HepG2 (cell line): Measurements from ENCODE around the gene FNDC3B. TPM values are rescaled to one million over a fixed set of nuclear protein-coding genes. Genes with fewer than 3 reads are reported as not detected.
A peak's percentile ranks its signal among the peaks of the same experiment; 100 is the strongest.

Experiments
- GABPA ChIP-seq, 2 experiments: IDR thresholded peaks; 2 replicates each; pipeline ENCODE4 v1.6.1; 2011 to 2016; ENCODE audit warnings: low read depth in 2 of 2, low read length in 1 of 2, missing biosample characterization in 1 of 2, missing genetic modification characterization in 1 of 2
- HNRNPH1 ChIP-seq: fragments of 200-400 bp; formaldehyde crosslinking; optimal IDR thresholded peaks from 2 replicates; pipeline ENCODE3; 2017; ENCODE audit warnings: mild to moderate bottlenecking, low read depth, low read length
- IKZF4 ChIP-seq: sonication (generic); formaldehyde crosslinking; IDR thresholded peaks from 2 replicates; pipeline ENCODE4 v1.5.1; 2020; ENCODE audit warnings: borderline replicate concordance, mild to moderate bottlenecking, low read depth, missing genetic modification reagents; ENCODE audit errors: not compliant biosample characterization
- KLF9 ChIP-seq: IDR thresholded peaks from 2 replicates; pipeline ENCODE4 v1.6.1; 2016; ENCODE audit warnings: low read depth
- MAZ ChIP-seq, 2 experiments: sonication (generic) in 1 of 2; formaldehyde crosslinking in 1 of 2; IDR thresholded peaks; 2 replicates each; pipeline versions ENCODE4 v1.5.0 to v1.6.1; 2012 to 2020; ENCODE audit warnings: low read depth in 2 of 2, mild to moderate bottlenecking in 2 of 2, borderline replicate concordance in 1 of 2, improper control_type of control experiment in 1 of 2, low read length in 1 of 2, missing genetic modification reagents in 1 of 2, moderate library complexity in 1 of 2
- MIXL1 ChIP-seq: IDR thresholded peaks from 2 replicates; pipeline ENCODE4 v1.6.1; 2016
- PLRG1 ChIP-seq: fragments of 450-650 bp; conservative IDR thresholded peaks from 2 replicates; pipeline ENCODE4 v1.6.1; 2016
- POLR2G ChIP-seq: fragments of 200-400 bp; formaldehyde crosslinking; IDR thresholded peaks from 2 replicates; pipeline ENCODE4 v1.6.1; 2018; ENCODE audit warnings: mild to moderate bottlenecking, low read depth, low read length, moderate library complexity
- ZBTB42 ChIP-seq: sonication (generic); formaldehyde crosslinking; IDR thresholded peaks from 2 replicates; pipeline ENCODE4 v1.5.0; 2020; ENCODE audit warnings: mild to moderate bottlenecking, missing genetic modification reagents
- ZFP82 ChIP-seq: sonication (generic); formaldehyde crosslinking; IDR thresholded peaks from 2 replicates; pipeline ENCODE4 v1.5.1; 2020; ENCODE audit warnings: mild to moderate bottlenecking, missing genetic modification reagents, borderline replicate concordance
- ZNF121 ChIP-seq: sonication (generic); formaldehyde crosslinking; IDR thresholded peaks from 2 replicates; pipeline ENCODE4 v1.5.0; 2020; ENCODE audit warnings: mild to moderate bottlenecking, missing genetic modification reagents
- ZNF205 ChIP-seq: IDR thresholded peaks from 2 replicates; pipeline ENCODE4 v1.6.1; 2018; ENCODE audit warnings: missing biosample characterization, missing genetic modification reagents
- ZNF235 ChIP-seq: sonication (generic); formaldehyde crosslinking; IDR thresholded peaks from 2 replicates; pipeline ENCODE4 v1.8.1; 2023; ENCODE audit warnings: mild to moderate bottlenecking, missing genetic modification reagents, borderline replicate concordance
- ZNF430 ChIP-seq: sonication (generic); formaldehyde crosslinking; IDR thresholded peaks from 2 replicates; pipeline ENCODE4 v1.9.0; 2021; ENCODE audit warnings: mild to moderate bottlenecking, missing genetic modification reagents
- ZNF44 ChIP-seq: sonication (generic); formaldehyde crosslinking; IDR thresholded peaks from 2 replicates; pipeline ENCODE4 v1.5.1; 2020; ENCODE audit warnings: mild to moderate bottlenecking, missing genetic modification reagents
- ZNF546 ChIP-seq: sonication (generic); formaldehyde crosslinking; conservative IDR thresholded peaks from 2 replicates; pipeline ENCODE4 v1.8.1; 2023; ENCODE audit warnings: mild to moderate bottlenecking, missing genetic modification reagents
- ZNF670 ChIP-seq: sonication (generic); formaldehyde crosslinking; IDR thresholded peaks from 2 replicates; pipeline ENCODE4 v1.8.0; 2022; ENCODE audit warnings: mild to moderate bottlenecking, missing genetic modification reagents, borderline replicate concordance
- polyA plus RNA-seq, 8 experiments: library from polyadenylated mRNA; depleted of rRNA in 3 of 8; stranded (reverse) in 7 of 8; unstranded in 1 of 8; fragments of >200 nt; fragmentation: Illumina TruSeq in 4 of 8; extraction: Trizol in 4 of 8; gene quantifications; 2 replicates each; pipeline versions ENCODE4 v1.2.1 to v1.2.3, GENCODE V29; 2011 to 2016; ENCODE audit warnings: low read depth in 4 of 8, missing spikeins in 1 of 8, mixed read lengths in 1 of 8; ENCODE audit not compliant: insufficient read depth in 1 of 8
- total RNA-seq, 5 experiments: library from RNA; depleted of rRNA; stranded (reverse); fragments of >200 nt; fragmentation: Illumina TruSeq; extraction: Trizol; gene quantifications; 2 replicates each; pipeline ENCODE4 v1.2.3, GENCODE V29; 2016; ENCODE audit warnings: low read depth in 1 of 5
- TF ChIP-seq, protein P1 (sequence below): sonication (generic); formaldehyde crosslinking; IDR thresholded peaks from 2 replicates; pipeline ENCODE4 v1.5.0; 2020; ENCODE audit warnings: mild to moderate bottlenecking, missing genetic modification reagents
- TF ChIP-seq, protein P2 (sequence below): sonication (generic); formaldehyde crosslinking; IDR thresholded peaks from 2 replicates; pipeline ENCODE4 v1.4.0; 2020; ENCODE audit warnings: mild to moderate bottlenecking, low read depth, missing genetic modification reagents
- TF ChIP-seq, protein P3 (sequence below): sonication (generic); formaldehyde crosslinking; IDR thresholded peaks from 2 replicates; pipeline ENCODE4 v1.8.1; 2023; ENCODE audit warnings: mild to moderate bottlenecking, inconsistent platforms, moderate library complexity, missing genetic modification reagents, borderline replicate concordance
- TF ChIP-seq, protein P4 (sequence below): sonication (generic); formaldehyde crosslinking; IDR thresholded peaks from 2 replicates; pipeline ENCODE4 v1.4.0; 2020; ENCODE audit warnings: missing genetic modification reagents; ENCODE audit errors: not compliant biosample characterization

Gene FNDC3B
- total and polyA plus RNA-seq, 2 of the 13 experiments (the other 11 are each of a cell fraction or from before 2014, with no cell fraction given) = 74.8 to 103 TPM

DNA sequence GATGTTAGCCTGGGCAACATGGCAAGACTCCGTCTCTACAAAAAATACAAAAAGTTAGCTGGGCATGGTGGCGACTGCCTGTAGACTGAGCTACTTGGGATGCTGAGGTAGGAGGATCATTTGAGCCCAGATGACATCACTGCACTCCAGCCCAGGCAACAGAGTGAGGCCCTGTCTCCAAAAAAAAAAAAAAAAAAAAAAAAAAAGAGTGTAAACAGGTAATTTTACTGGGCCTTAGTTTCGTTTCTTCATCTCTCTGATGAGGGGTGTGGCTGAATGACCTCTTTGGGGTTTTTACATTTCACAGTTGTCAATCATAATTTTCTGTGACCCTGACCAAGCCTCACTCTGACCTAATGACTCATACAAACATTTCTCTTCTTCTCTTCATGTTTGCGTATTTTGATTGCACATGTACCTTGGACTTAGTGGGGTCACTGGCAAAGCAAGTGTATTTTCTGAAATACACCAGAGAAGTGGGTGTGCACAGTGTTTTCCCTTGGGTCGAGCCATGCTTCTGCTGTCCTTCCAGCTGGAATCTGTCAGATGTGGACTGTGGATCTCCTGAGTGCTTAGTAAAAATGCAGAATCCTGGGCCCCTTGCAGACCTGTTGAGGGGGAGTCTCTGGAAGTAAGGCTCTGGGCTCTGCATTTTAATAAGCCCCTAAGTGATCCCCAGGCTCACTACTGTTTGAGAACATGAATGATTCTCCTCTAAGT lies 140.5 kb downstream of the FNDC3B start (continued):
- TF ChIP-seq ZNF121 (peak; percentile 89), ZNF205 (CRISPR knock-in tag) (no peak), GABPA (IDR thresholded peaks at IDR 0.05; ENCODE audit: low read depth, low read length) (no peak), GABPA (CRISPR knock-in tag; IDR thresholded peaks at IDR 0.05; ENCODE audit: low read depth) (peak; percentile 56), ZFP82 (CRISPR knock-in tag) (no peak), ZNF44 (CRISPR knock-in tag) (no peak), ZNF235 (CRISPR knock-in tag) (no peak), MAZ (IDR thresholded peaks at IDR 0.05; ENCODE audit: borderline replicate concordance, low read depth, low read length) (no peak), MAZ (CRISPR knock-in tag; IDR thresholded peaks at IDR 0.05; ENCODE audit: low read depth) (0 out of 2 replicates have a peak, but pooled peaks have one; percentile 27), MIXL1 (CRISPR knock-in tag) (peak; percentile 100), ZNF546 (CRISPR knock-in tag) (no peak), ZBTB42 (CRISPR knock-in tag) (no peak), KLF9 (peak; percentile 99), ZNF430 (CRISPR knock-in tag) (no peak; the same call in 1 of the 2 replicates), POLR2G (no peak; the same call in 1 of the 2 replicates), PLRG1 (no peak), ZNF670 (CRISPR knock-in tag) (no peak), IKZF4 (no peak), HNRNPH1 (no peak)
- TF ChIP-seq, protein P1, sequence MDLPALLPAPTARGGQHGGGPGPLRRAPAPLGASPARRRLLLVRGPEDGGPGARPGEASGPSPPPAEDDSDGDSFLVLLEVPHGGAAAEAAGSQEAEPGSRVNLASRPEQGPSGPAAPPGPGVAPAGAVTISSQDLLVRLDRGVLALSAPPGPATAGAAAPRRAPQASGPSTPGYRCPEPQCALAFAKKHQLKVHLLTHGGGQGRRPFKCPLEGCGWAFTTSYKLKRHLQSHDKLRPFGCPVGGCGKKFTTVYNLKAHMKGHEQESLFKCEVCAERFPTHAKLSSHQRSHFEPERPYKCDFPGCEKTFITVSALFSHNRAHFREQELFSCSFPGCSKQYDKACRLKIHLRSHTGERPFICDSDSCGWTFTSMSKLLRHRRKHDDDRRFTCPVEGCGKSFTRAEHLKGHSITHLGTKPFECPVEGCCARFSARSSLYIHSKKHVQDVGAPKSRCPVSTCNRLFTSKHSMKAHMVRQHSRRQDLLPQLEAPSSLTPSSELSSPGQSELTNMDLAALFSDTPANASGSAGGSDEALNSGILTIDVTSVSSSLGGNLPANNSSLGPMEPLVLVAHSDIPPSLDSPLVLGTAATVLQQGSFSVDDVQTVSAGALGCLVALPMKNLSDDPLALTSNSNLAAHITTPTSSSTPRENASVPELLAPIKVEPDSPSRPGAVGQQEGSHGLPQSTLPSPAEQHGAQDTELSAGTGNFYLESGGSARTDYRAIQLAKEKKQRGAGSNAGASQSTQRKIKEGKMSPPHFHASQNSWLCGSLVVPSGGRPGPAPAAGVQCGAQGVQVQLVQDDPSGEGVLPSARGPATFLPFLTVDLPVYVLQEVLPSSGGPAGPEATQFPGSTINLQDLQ (CRISPR knock-in tag) = no peak
- TF ChIP-seq, protein P2, sequence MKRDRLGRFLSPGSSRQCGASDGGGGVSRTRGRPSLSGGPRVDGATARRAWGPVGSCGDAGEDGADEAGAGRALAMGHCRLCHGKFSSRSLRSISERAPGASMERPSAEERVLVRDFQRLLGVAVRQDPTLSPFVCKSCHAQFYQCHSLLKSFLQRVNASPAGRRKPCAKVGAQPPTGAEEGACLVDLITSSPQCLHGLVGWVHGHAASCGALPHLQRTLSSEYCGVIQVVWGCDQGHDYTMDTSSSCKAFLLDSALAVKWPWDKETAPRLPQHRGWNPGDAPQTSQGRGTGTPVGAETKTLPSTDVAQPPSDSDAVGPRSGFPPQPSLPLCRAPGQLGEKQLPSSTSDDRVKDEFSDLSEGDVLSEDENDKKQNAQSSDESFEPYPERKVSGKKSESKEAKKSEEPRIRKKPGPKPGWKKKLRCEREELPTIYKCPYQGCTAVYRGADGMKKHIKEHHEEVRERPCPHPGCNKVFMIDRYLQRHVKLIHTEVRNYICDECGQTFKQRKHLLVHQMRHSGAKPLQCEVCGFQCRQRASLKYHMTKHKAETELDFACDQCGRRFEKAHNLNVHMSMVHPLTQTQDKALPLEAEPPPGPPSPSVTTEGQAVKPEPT (CRISPR knock-in tag) = no peak
- TF ChIP-seq, protein P3, sequence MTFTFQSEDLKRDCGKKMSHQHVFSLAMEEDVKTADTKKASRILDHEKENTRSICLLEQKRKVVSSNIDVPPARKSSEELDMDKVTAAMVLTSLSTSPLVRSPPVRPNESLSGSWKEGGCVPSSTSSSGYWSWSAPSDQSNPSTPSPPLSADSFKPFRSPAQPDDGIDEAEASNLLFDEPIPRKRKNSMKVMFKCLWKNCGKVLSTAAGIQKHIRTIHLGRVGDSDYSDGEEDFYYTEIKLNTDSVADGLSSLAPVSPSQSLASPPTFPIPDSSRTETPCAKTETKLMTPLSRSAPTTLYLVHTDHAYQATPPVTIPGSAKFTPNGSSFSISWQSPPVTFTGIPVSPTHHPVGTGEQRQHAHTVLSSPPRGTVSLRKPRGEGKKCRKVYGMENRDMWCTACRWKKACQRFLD = no peak
- TF ChIP-seq, protein P4, sequence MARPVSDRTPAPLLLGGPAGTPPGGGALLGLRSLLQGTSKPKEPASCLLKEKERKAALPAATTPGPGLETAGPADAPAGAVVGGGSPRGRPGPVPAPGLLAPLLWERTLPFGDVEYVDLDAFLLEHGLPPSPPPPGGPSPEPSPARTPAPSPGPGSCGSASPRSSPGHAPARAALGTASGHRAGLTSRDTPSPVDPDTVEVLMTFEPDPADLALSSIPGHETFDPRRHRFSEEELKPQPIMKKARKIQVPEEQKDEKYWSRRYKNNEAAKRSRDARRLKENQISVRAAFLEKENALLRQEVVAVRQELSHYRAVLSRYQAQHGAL = no peak
